DMS79 (cell line): ENCODE measurements around the gene GON7.
A peak's percentile ranks its signal among the peaks of the same experiment; 100 is the strongest.
"Not testable (repeated sequence)": the region's sequence is repeated elsewhere in the genome, so short reads cannot be mapped to it uniquely, and the experiment has no call there.

Experiments used
- DNase-seq: peaks from one replicate; lab custom pipeline; 2025; lab: John Stamatoyannopoulos, UW

The GON7 gene, protein sequence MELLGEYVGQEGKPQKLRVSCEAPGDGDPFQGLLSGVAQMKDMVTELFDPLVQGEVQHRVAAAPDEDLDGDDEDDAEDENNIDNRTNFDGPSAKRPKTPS

DNA sequence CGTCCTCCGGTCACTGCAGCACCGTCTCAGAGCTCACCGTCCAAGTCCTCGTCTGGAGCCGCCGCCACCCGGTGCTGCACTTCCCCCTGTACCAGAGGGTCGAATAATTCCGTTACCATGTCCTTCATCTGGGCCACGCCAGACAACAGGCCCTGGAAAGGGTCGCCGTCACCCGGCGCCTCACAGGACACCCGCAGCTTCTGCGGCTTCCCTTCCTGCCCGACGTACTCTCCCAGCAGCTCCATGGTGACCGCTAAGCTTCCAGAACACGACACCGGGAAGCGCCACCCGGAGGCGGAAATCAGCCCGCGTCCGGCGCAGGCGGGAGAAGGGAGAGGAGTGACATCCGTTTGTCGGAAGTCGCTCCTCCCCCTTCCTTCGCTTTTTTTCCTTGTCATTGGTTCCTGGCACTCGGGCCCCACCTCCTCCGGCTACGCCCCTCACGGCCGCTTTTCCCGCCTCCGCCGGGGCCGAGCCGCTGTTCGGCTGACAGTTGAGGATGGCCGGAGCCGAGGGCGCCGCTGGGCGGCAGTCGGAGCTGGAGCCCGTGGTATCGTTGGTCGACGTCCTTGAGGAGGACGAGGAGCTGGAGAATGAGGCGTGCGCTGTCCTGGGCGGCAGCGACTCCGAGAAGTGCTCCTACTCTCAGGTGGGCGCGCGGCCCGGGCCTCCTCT is at the start of gene GON7, which contains the start of gene UBR7:
Gene GON7, minus strand, starts transcription at position 273 of the 675 bp plus-strand sequence. Its CDS starts 28 bp downstream, at position 245.
Gene UBR7, plus strand, starts transcription at position 464 of the 675 bp plus-strand sequence. Its CDS starts 36 bp downstream, at position 500.
- peak; percentile 99 for DNase-seq

DNA sequence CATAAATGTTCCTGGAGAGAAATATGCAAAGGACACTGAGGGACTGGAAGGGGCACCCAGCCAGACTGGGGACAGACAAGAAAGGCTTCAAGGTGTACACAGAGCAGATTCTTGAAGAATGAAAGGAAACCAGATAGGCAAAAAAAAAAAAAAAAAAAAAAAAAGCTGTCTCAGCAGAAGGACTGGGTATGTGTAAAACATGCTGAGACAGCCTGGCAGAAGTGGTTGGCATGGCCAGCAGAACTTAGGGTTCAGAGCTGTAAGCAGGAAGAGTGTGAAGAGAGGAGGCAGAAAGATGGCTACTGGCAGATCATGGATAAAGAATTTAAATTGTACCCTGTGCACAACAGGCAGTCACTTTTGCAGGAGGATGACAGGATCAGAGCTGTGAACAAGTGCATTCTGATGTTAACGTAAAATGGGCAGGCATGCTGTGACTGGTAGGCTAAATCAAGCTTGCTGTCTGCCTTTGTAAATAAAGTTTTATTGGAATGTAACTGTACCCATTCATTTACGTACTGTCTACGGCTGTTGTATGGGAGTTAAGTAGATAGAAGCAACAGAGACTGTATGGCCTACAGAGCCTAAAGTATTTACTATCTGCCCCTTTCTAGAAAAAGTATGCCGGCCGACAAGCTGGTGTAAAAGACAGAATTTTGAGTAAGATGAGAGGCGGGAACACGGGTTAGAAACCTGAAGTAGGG is 42.4 kb upstream of the GON7 start:
- no peak for DNase-seq

DNA sequence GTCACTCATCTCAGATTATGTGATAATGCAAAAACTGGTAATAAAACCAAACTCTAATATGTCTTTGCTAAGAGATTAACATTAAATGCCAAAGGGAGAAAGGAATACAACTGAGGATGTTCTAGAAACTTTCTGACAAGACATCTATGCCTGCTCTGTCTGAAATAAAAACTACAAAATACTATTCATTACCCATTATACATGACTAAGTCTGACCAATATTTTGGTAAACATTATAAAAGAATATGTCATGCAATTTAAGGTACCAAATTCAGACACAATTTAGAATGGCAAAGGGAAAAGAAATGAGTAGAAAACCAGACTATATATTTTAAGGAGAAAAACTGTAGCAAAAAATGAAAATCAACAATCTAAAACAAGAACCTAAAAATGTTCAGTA is 39.7 kb upstream of the GON7 start:
- no peak for DNase-seq

DNA sequence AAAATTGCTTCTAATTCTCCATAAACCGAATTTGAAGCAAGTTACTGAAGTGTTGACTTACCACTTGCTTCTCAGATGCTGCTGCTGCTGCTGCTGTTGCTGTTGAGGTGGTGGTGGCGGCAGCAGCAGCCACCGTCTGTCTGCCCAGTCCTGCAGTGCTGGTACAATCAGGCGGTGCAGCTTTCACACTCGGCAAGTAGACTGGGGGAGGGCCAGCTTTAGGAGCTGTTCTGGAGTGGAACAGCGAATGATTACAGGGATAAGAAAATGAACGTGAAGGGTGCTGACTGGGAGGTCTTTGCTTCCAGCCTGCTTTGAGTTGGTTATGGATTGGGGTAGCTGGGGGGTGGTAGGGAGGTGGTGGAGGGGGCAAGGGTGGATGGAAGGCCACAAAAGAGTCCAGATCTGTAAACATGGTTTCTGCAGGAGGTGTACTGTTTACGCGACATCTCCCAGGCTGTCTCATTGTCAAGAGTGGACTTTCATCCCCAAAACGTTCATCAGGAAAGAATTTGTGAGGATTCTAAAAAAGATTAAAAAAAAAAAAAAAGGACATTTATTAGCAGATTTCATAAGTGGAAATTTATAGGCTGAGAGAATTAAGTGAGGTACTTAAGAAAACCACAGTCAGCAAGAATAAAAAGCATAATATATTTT is 39.0 kb upstream of the GON7 start:
- DNase-seq: peak; percentile 82

DNA sequence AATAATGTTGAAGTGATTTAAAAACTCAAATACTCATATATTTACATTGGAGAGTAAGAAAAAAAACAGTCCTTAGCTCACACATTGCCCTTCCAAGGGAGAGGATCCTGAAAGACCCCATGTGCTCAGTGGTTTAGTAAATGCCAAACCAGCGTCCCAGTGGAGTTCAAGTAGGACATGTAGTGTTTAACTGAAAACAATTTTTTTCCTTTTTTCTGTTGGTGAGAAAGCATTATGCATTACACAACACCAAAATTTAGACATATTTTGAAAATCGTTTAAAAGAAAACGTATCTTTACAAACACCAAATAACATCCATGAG is 33.8 kb upstream of the GON7 start:
- DNase-seq: no peak

DNA sequence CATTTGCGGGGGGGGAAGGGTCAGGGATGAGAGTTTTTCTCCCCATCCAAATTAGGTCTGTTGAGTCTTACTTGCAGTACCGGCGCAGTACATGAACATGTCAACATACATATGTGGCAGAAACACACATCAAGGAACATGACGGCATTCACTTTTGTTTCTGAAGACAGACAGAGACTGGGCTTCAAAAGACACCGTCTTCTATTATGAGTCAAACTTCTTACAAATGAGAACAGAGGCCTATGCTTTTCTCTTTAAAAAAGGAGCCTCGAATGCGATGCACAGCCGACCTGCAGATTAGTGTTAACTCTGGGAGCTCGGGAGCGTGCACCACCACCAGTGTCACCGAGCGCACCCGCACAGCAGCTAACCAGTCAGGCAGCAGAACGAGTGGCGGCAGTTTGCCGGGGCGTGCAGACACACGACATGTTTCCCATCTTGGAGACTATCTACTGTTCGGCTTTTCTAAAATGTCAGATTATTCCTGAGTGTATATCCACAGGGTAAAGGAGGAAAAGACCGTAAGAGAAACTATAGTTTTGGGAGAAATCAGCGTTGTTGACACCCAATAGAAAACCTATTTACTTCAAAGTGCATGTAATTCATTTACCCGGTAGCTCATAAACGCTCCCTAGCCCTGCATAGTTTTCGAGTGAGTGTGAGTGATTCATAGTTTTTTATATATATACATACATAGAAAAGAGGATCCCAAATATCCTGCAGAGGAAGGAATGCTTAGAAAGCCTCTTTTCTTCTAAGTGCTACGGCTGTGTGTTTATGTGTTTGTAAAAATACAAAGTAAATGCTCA is 33.2 kb upstream of the GON7 start:
- DNase-seq: no peak

DNA sequence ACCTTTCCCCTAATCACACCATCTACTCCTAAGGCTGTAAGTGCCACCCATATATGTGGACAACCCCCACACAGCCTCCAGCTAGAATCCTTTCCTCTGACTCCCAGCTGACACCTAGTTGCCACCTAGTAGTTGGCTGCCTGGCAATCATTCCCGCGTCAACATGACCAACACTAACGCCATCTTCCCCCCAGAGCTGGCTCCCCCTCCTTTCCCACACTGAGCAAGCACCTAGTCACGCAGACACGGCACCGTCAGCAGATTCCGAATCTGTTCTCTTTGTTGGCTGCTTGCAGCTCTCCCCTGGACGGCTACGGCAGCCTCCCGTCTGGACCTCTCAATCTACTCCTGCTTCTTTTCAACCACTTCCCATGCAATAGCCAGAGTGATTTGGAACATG is 27.9 kb upstream of the GON7 start:
- DNase-seq: no peak

DNA sequence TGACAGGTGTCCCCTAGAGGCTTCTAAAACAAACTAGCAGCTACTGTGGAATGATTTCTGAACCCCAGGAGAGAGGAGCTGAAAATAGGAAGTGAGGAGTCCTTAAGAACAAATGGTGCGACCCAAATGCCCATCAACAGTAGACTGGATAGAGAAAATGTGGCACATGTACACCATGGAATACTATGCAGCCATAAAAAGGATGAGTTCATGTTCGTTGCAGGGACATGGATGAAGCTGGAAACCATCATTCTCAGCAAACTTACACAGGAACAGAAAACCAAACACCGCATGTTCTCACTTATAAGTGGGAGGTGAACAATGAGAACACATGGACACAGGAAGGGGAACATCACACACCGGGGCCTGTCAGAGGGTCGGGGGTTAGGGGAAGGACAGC is 26.2 kb upstream of the GON7 start:
- DNase-seq: not testable (repeated sequence)

DNA sequence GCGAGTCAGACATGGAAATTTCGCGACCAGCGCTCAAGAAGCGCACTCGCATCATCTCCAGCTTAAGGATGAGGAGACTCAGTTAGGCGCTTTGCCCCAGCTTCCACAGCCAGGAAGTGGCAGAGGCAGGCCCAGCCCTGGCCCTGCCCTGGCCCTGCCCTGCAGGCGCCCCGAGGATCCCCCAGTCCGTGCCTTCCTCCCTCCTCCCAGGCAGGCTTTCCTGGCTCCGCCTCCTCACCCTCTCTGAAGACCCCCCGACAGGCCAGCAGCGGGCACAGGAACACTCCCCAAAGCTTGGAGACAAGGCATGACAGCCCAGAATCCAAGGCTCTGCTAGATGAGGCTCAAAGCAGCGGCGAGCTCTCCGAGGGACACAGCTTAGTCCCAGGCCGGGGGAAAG is 25.3 kb upstream of the GON7 start:
- no peak for DNase-seq

DNA sequence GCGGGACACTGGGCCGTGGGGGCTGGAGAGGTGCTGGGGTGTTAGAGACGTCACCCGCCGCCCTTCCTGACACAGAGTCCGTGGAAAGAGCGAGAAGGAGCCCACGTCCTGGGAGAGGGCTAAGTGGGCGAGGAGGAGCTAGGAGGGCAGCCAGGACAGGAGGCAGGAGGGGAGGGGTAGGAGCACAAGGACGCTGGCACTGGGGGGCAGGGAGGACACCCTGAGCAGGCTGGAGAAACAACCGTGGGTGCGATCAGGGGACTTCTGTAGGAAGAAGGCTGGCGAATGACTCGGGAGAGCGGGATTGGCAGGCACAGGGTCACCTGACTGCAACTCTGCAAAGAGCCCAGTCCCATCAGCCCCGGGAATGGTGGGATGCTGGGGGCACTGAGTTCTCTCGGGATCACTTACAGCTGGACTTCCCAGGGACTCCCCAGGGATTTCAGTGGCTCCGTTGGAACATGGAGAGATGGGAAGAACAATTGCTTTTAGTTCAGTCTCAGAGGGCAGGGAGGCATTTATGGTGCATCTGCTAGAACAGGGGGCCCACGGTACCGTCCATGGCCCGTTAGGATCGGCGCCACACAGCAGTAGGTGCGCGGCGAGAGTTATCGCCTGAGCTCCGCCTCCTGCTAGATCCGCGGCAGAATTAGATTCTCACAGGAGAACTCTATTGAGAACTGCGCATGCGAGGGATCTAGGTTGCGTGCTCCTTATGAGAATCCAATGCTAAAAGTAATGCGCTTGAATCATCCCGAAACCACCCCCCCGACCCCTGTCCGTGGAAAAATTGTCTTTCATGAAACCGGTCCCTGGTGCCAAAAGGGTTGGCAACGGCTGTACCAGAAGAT is 24.5 kb upstream of the GON7 start:
- DNase-seq: peak; percentile 56

DNA sequence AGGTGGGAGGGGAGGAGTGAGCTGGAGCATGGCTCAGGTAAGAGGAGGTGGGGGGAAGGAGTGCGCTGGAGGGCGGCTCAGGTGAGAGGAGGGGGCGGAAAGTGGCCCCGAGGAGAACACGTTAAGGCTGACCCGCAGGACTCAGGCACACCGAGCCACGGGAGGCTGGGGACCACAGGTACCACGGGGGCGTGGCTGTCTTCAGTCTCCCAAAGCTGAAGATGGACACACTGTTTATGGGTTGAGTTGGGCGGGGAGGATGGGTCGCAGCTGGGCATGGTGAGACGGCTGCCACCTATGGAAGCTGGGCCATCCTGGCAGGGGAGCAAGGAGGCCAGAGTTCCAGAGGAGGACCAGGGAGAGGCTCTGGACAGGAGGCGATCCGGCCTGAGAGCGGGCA is 23.7 kb upstream of the GON7 start:
- no peak for DNase-seq

DNA sequence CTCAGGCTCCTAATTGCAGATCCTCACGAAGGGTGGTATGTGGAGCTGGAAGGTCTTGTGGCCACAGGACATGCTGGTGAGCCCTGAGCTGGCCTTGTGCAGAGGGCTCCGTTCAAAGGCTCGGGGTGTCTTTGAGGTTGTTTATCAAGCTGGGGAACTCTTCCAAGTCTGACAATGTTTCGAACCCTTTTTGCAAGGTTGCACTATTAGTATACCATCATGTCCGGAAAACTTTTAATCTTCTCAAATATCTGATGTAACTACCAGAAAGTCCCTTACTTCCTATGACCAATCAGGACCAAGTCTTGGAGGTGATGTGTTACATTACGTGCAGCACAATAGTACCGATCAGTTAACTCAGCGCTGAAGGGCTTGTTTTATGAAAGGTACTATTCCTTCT is 21.7 kb upstream of the GON7 start:
- DNase-seq: no peak

DNA sequence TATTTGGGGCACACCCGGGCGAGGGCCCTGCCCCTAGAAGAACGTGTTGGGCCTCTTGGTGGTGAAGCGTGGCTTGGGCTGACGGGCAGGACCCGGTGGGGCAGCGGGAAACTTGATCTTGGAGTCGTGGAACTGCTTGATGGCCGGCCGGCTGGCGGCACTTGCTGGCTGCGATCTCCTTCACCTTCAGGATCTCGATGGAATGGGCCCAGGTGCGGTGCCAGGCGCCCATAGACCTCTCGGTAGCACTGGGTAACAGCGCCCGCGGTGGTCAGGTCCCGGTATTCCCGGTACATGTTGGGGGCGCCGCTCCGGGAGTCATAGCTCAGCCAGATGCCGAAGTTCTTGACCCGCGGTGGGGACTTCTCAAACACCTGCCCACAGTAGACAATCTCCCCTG is 16.7 kb upstream of the GON7 start:
- DNase-seq: no peak

DNA sequence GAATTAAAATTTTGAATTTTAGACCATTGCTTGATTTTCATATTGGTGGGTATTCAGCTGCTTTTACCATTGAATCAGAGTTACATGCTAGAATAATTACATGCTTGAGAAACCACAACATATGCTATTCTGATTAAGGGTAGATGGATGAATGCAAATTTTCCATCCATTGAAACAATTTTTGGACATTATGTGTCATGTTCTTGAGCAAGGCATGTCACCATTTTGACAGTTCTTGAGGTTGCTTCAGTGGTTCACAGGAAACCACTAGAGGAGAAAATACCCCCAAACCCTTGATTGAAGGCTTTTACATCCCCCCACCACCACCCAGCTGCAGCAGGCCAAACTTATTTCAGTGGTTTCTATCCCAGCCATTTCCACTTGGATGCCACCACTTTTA is 13.6 kb upstream of the GON7 start:
- DNase-seq: no peak

DNA sequence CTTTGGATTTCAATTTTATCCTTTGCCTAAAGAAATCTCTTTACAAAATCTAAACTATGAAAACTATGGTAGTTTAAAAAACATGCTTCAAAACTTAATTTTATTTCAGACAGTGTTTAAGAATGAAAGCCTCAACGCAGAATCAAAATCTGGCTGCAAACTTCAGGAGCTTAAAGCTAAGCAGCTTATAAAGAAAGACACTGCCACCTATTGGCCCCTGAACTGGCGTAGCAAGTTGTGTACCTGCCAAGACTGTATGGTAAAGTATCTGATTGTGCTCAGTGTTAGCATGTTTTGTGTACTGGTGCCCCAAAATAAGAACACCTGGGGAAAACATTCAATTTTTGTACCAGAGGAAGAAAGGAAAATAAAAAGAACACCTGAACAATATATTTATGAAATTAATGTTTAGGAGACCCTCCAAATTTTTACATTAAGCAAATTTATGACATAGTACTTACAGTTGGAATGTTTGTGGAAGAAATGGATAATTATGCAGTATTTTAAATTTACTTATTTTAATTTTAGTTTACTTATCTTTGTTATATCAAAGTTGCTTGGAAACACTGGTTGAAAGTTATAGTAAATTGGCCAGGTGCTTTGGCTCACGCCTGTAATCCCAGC is 12.3 kb upstream of the GON7 start:
- DNase-seq: peak; percentile 36

DNA sequence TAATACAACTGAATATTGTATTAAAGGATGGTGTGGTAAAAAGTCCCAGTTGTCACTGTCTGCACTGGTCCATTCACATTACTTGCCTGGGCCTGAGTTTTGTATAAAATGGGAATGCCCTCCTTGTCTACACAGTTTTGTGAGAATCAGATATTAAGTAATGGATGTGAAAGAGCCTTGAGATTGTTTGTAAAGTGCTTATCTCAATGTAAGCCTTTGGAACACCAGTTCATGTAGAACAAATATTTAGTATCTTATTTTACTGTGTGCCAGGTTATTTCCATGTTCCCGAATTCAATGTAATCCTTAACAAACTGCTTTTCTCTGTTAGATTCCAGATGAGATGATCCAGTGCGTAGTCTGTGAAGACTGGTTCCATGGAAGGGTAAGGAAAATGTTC is 7.7 kb upstream of the GON7 start:
- DNase-seq: no peak

DNA sequence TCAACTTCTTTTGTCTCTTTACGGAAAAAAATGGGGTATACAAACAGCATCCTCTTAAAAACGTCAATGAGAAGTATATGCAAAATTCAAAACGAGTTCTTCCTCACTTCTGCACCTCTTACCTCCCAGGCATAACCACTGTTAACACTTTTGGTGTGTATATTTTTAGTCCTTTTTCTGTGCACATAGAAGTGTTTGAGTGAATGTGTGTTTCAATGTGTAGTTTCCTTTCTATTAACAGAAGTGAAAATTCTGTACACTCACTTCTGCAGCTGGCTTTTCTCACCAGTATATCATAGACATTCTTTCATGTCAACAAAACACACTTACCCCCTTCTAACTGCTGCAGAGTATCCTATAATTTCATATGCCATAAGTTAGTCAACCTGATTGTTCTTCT is 5.6 kb upstream of the GON7 start:
- DNase-seq: no peak

DNA sequence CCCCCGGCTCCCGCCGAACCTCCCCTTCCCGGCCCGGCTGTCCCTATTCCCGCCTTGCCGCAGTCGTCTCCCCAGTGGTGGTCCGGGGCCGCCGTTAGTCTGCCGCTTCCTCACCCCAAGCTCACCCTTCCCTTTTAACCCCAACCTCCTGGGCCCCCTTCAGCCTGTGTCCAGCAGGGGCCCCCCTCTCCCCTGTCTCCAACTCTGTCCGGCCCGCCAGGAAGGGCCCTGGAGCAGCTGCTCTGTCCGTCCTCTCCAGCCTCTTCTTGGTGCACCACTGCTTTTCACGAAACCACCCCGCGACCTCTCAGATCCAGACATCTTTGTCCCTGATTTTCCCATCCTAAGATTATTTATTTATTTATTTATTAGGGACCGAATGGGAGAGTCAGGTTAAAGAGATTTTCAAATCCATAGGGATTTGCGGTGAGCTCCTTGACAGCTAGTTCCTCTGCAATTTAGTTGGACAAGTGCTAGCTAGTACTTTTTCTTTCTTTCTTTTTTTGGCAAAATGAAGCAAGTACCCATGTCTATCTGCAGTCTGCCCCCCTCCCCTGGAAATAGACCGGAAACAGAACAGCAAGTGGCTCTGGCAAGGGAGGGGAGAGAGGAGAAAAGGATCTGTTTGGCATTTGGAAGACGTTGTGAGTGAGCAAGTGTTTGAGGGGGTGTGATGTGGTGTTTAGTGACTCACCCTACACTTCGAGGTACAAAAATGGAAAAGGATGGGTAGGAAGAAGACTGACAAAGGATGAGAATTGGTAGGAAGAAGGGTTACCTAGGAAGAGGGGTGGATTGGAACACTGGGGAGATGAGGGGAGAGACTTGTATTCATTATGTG is 823 bp upstream of the GON7 start:
- peak; percentile 73 for DNase-seq

DNA sequence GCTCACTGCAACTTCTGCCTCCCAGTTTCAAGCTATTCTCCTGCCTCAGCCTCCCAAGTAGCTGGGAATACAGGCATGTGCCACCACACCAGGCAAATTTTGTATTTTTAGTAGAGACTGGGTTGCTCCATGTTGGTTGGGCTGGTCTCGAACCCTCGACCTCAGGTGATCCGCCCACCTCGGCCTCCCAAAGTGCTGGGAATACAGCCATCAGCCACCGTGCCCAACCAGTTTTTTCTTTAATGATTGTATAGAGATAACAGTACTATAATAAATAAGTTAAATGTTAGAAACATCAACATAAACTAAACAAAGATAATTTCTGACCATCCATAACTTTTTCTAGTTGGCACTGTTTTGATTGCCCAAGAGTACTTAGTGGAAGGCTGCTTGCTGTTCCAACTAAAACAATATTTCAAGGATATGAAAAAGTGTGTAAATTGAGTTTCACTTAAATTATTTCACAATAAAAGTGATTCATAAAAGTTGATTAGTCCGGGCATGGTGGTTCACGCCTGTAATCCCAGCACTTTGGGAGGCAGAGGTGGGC is 5.6 kb downstream of the GON7 start:
- DNase-seq: no peak

DNA sequence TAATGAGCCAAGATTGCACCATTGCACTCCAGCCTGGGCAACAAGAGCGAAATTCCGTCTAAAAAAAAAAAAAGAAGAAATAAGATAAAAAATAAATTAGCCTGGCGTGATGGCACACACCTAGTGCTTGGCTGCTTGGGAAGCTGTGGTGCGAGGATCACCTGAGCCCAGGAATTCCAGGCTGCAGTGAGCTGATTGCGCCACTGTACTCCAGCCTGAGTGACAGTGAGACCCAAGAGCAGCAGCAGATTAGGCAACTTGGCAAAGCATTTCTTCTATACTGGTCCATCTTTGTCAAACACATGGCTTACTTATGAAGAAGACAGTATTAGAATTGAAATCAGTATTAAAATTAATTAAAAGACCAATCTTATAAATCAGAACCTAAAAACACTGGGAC is 6.3 kb downstream of the GON7 start:
- no peak for DNase-seq
